Keratinocyte (primary cell): ENCODE data around the gene STON1. TPM values are rescaled to one million over a fixed set of nuclear protein-coding genes. Genes with fewer than 3 reads are reported as not detected.

ENCODE experiments used
- DNase-seq: peaks from one replicate; pipeline ENCODE4 v3.0.0-alpha.2; 2011; ENCODE audit warnings: low read depth, missing footprints, low spot score
- FAIRE-seq: peaks from 2 replicates; lab custom pipeline; 2011; peaks lifted over from hg19 to GRCh38; lab: Jason Lieb, UNC
- H2AFZ ChIP-seq: 2 replicates; pipeline ENCODE4 v1.6.0; 2012; ENCODE audit warnings: low read length, control low read depth, inconsistent platforms; ENCODE audit not compliant: control insufficient read depth
- H3K27ac ChIP-seq: 2 replicates; pipeline ENCODE4 v1.5.1; 2011; ENCODE audit warnings: low read length; ENCODE audit not compliant: control insufficient read depth, insufficient read depth
- H3K27me3 ChIP-seq: 3 replicates; pipeline ENCODE4 v1.6.0; 2011; ENCODE audit warnings: low read length; ENCODE audit not compliant: control insufficient read depth, insufficient read depth; ENCODE audit errors: extremely low read depth
- H3K36me3 ChIP-seq, 2 experiments: 2 replicates in 1 of 2; 3 replicates in 1 of 2; pipeline ENCODE4 v1.5.1; 2011; ENCODE audit warnings: low read length in 2 of 2, mild to moderate bottlenecking in 1 of 2; ENCODE audit not compliant: control insufficient read depth in 2 of 2, insufficient read depth in 2 of 2; ENCODE audit errors: extremely low read depth in 1 of 2
- H3K4me1 ChIP-seq: 3 replicates; pipeline ENCODE4 v1.5.1; 2011; ENCODE audit warnings: low read length; ENCODE audit not compliant: control insufficient read depth, insufficient read depth; ENCODE audit errors: extremely low read depth
- H3K4me2 ChIP-seq: 3 replicates; pipeline ENCODE4 v1.6.0; 2011; ENCODE audit warnings: low read depth, low read length; ENCODE audit not compliant: control insufficient read depth, insufficient read depth; ENCODE audit errors: extremely low read depth
- H3K4me3 ChIP-seq, 3 experiments: fragments of 200-600 bp in 1 of 3; sonication (generic) in 1 of 3; 2 replicates in 2 of 3; 3 replicates in 1 of 3; pipeline ENCODE4 v1.5.1; 2011 to 2016; ENCODE audit warnings: low read length in 3 of 3, mild to moderate bottlenecking in 3 of 3, control low read depth in 2 of 3, inconsistent platforms in 1 of 3, low read depth in 1 of 3, mixed read lengths in 1 of 3, mixed run types in 1 of 3, moderate library complexity in 1 of 3; ENCODE audit not compliant: control insufficient read depth in 2 of 3, insufficient read depth in 2 of 3; ENCODE audit errors: extremely low read depth in 1 of 3
- H3K79me2 ChIP-seq: 2 replicates; pipeline ENCODE4 v1.6.0; 2012; ENCODE audit warnings: low read length; ENCODE audit not compliant: control insufficient read depth, insufficient read depth
- H3K9ac ChIP-seq: 3 replicates; pipeline ENCODE4 v1.6.0; 2011; ENCODE audit warnings: low read length; ENCODE audit not compliant: control insufficient read depth, insufficient read depth; ENCODE audit errors: extremely low read depth
- H3K9me1 ChIP-seq: 3 replicates; pipeline ENCODE4 v1.6.0; 2011; ENCODE audit warnings: low read length; ENCODE audit not compliant: control insufficient read depth, insufficient read depth; ENCODE audit errors: extremely low read depth
- H3K9me3 ChIP-seq: 2 replicates; pipeline ENCODE4 v1.5.1; 2012; ENCODE audit warnings: low read depth, low read length; ENCODE audit not compliant: control insufficient read depth
- H4K20me1 ChIP-seq: 3 replicates; pipeline ENCODE4 v1.6.0; 2011; ENCODE audit warnings: low read length; ENCODE audit not compliant: control insufficient read depth, insufficient read depth; ENCODE audit errors: extremely low read depth
- EZH2 ChIP-seq: IDR thresholded peaks from one replicate; pipeline ENCODE4 v1.6.1; 2012; ENCODE audit warnings: inconsistent platforms, mild to moderate bottlenecking, low read length, moderate library complexity
- dilution Hi-C: fragments of 300-500 bp; cut with MboI; formaldehyde crosslinking; loops from one replicate; pipeline ENCODE4 v1.7.0; 2020; ENCODE audit warnings: low sequenced_read_pairs; ENCODE audit not compliant: extremely low pct_ligation_motif_present
- polyA plus RNA-seq, 5 experiments: library from polyadenylated mRNA; depleted of rRNA in 3 of 5; stranded (reverse) in 3 of 5; stranded (forward) in 1 of 5; unstranded in 1 of 5; fragments of >200 nt; gene quantifications; 1 replicate in 1 of 5; 2 replicates in 3 of 5; 3 replicates in 1 of 5; pipeline versions ENCODE4 v1.2.1 to v1.2.3, GENCODE V29; 2011 to 2012; ENCODE audit warnings: missing spikeins in 2 of 5, low read depth in 1 of 5, low replicate concordance in 1 of 5
- TF ChIP-seq, protein P1 (sequence below), 3 experiments: IDR thresholded peaks in 1 of 3; conservative IDR thresholded peaks in 1 of 3; optimal IDR thresholded peaks in 1 of 3; 2 replicates in 2 of 3; 3 replicates in 1 of 3; pipeline versions ENCODE3 to v1.5.1; 2011; ENCODE audit warnings: low read length in 3 of 3, mild to moderate bottlenecking in 3 of 3, moderate library complexity in 2 of 3, control low read depth in 1 of 3, inconsistent platforms in 1 of 3; ENCODE audit not compliant: insufficient read depth in 2 of 3; ENCODE audit errors: extremely low read depth in 1 of 3

STON1 gene
- polyA plus RNA-seq, 1 donor (not counting 4 experiments of a cell fraction or from before 2014, with no cell fraction given): 1.2 TPM

DNA sequence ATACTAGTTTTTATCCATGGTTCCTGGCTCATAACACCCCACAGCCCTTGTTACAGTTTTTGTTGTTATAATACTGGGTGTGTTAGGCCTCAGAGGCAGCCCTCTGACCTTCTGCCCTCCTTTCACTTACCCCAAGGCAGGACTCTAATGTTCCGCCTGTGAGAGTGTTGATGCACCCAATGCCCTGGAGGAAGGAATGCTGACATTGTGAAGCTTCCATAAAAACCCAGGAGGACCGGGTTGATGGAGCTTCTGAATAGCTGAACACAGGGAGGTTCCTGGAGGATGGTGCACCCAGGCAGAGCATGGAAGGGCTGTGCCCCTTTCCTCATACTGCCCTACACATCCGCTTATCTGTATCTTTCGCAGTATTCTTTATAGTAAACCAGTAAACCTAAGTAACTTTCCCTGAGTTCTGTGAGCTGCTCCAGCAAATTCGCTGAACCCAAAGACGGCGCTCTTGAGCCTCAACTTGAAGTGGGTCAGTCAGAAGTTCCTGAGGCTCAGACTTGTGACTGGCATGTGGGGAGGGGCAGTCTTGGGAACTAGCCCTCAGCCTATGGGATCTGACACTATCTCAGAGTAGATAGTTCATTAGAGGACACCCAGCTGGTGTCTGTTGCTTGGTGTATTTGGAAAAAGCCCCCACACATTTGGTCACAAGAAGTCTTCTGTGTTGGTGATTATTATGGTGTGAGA, 10.4 kb downstream of the STON1 start:
- H3K36me3 ChIP-seq: no peaks in the 10 kb centered on the region
- no peak for DNase-seq
- no peaks in the 10 kb centered on the region for H4K20me1 ChIP-seq
- H2AFZ ChIP-seq: no peak overlapping the region
- no peaks in the 10 kb centered on the region for H3K9me3 ChIP-seq
- no peaks in the 10 kb centered on the region for H3K79me2 ChIP-seq
- no peaks in the 10 kb centered on the region for H3K4me1 ChIP-seq
- TF ChIP-seq, protein P1, sequence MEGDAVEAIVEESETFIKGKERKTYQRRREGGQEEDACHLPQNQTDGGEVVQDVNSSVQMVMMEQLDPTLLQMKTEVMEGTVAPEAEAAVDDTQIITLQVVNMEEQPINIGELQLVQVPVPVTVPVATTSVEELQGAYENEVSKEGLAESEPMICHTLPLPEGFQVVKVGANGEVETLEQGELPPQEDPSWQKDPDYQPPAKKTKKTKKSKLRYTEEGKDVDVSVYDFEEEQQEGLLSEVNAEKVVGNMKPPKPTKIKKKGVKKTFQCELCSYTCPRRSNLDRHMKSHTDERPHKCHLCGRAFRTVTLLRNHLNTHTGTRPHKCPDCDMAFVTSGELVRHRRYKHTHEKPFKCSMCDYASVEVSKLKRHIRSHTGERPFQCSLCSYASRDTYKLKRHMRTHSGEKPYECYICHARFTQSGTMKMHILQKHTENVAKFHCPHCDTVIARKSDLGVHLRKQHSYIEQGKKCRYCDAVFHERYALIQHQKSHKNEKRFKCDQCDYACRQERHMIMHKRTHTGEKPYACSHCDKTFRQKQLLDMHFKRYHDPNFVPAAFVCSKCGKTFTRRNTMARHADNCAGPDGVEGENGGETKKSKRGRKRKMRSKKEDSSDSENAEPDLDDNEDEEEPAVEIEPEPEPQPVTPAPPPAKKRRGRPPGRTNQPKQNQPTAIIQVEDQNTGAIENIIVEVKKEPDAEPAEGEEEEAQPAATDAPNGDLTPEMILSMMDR (optimal IDR thresholded peaks at IDR 0.05 in 1 of 3, IDR thresholded peaks at IDR 0.05 in 1 of 3, conservative IDR thresholded peaks at IDR 0.05 in 1 of 3; ENCODE audit: extremely low read depth in 1 of 3, insufficient read depth in 2 of 3, low read length in 3 of 3): no peak
- no peak for TF ChIP-seq EZH2
- no peak overlapping the region for H3K27ac ChIP-seq
- dilution Hi-C loops: no loop called here
- FAIRE-seq: no peak
- H3K9me1 ChIP-seq: no peaks in the 10 kb centered on the region
- H3K27me3 ChIP-seq: no peaks in the 10 kb centered on the region
- H3K4me3 ChIP-seq: no peak overlapping the region
- no peak overlapping the region for H3K9ac ChIP-seq
- no peak overlapping the region for H3K4me2 ChIP-seq

GRCh38 chr2:48541666-48542389, 11.9 kb downstream of the STON1 start:
- Histone ChIP-seq H3K9me1 (no peaks in the 10 kb centered on the region), H2AFZ (no peak overlapping the region), H3K36me3 (no peaks in the 10 kb centered on the region), H3K4me3 (no peak overlapping the region), H3K9ac (no peak overlapping the region), H3K4me2 (no peak overlapping the region), H3K9me3 (no peaks in the 10 kb centered on the region), H3K27ac (no peak overlapping the region), H3K4me1 (no peaks in the 10 kb centered on the region), H4K20me1 (no peaks in the 10 kb centered on the region), H3K27me3 (no peaks in the 10 kb centered on the region), H3K79me2 (no peaks in the 10 kb centered on the region)
- no peak for DNase-seq
- no peak for TF ChIP-seq EZH2
- TF ChIP-seq, protein P1 (optimal IDR thresholded peaks at IDR 0.05 in 1 of 3, IDR thresholded peaks at IDR 0.05 in 1 of 3, conservative IDR thresholded peaks at IDR 0.05 in 1 of 3; ENCODE audit: extremely low read depth in 1 of 3, insufficient read depth in 2 of 3, low read length in 3 of 3): no peak
- no peak for FAIRE-seq
- dilution Hi-C loops: no loop called here
